Measurements from ENCODE around the gene ATL3. TPM values are rescaled to one million over a fixed set of nuclear protein-coding genes. Genes with fewer than 3 reads are reported as not detected.

ATL3 gene
- total and polyA plus RNA-seq, 2 of the 13 experiments (the other 11 are each of a cell fraction or from before 2014, with no cell fraction given): not detected

- TF ChIP-seq MTA3 (CRISPR knock-in tag; IDR thresholded peaks at IDR 0.05) (no peak), CENPX (CRISPR knock-in tag; IDR thresholded peaks at IDR 0.05) (no peak), RERE (CRISPR knock-in tag; IDR thresholded peaks at IDR 0.05; ENCODE audit: low read depth) (no peak), DRAP1 (CRISPR knock-in tag; IDR thresholded peaks at IDR 0.05) (peak; percentile 67), DR1 (CRISPR knock-in tag; IDR thresholded peaks at IDR 0.05) (0 out of 2 replicates have a peak, but pooled peaks have one; percentile 29), MAFG (CRISPR knock-in tag; IDR thresholded peaks at IDR 0.05) (peak; percentile 45; the same call in 1 of the 2 replicates), ZNF431 (CRISPR knock-in tag; IDR thresholded peaks at IDR 0.05; ENCODE audit: borderline replicate concordance, low read depth) (no peak), ZNF768 (CRISPR knock-in tag; IDR thresholded peaks at IDR 0.05) (0 out of 2 replicates have a peak, but pooled peaks have one; percentile 43), ZKSCAN1 (IDR thresholded peaks at IDR 0.05; ENCODE audit: low read length) (no peak), ZNF354B (CRISPR knock-in tag; IDR thresholded peaks at IDR 0.05) (no peak), TBX3 (IDR thresholded peaks at IDR 0.05; ENCODE audit: borderline replicate concordance) (0 out of 2 replicates have a peak, but pooled peaks have one; percentile 48), ZBED4 (CRISPR knock-in tag; IDR thresholded peaks at IDR 0.05; ENCODE audit: borderline replicate concordance) (no peak), KDM4B (CRISPR knock-in tag; IDR thresholded peaks at IDR 0.05) (no peak), ZIK1 (CRISPR knock-in tag; IDR thresholded peaks at IDR 0.05; ENCODE audit: borderline replicate concordance, low read depth) (no peak), ZNF550 (CRISPR knock-in tag; IDR thresholded peaks at IDR 0.05; ENCODE audit: borderline replicate concordance) (no peak), KDM3A (CRISPR knock-in tag; IDR thresholded peaks at IDR 0.05; ENCODE audit: low read depth) (no peak), HDAC1 (CRISPR knock-in tag; IDR thresholded peaks at IDR 0.05) (0 out of 2 replicates have a peak, but pooled peaks have one; percentile 64), ZBTB1 (CRISPR knock-in tag; IDR thresholded peaks at IDR 0.05; ENCODE audit: borderline replicate concordance) (0 out of 2 replicates have a peak, but pooled peaks have one; percentile 38), PHB2 (IDR thresholded peaks at IDR 0.05; ENCODE audit: partially characterized antibody) (no peak), MED8 (CRISPR knock-in tag; IDR thresholded peaks at IDR 0.05; ENCODE audit: insufficient replicate concordance) (no peak), ZFP36 (IDR thresholded peaks at IDR 0.05; ENCODE audit: borderline replicate concordance, low read depth, low read length, partially characterized antibody) (no peak)
These were observed 10.3 kb upstream of the ATL3 start, which contains the start of gene RTN3 (continued) for GRCh38 chr11:63681321-63682065.

Data from HepG2 (cell line).